Activated B cell treated with CpG ODN at 0.5 μM for 24 hours (primary cell): Measurements from ENCODE around the gene BAZ2B. TPM values are rescaled to one million over a fixed set of nuclear protein-coding genes. Genes with fewer than 3 reads are reported as not detected.

Experiments used
- ATAC-seq: fragments of 200-7000 bp; cut with Tn5 transposase; one replicate; pipeline ENCODE4 v1.10.0; 2021; ENCODE audit warnings: low read depth, mild to moderate bottlenecking, moderate library complexity
- CTCF ChIA-PET: fragments of 350-600 bp; sonication (Branson Sonifier 250); formaldehyde crosslinking; loops from one replicate; lab custom pipeline; 2021; ENCODE audit warnings: antibody characterized with exemption; lab: Charles Lee
- POLR2A ChIA-PET: fragments of 350-600 bp; sonication (Branson Sonifier 250); formaldehyde crosslinking; loops from one replicate; lab custom pipeline; 2021; ENCODE audit warnings: antibody characterized with exemption; lab: Charles Lee
- DNase-seq: peaks from one replicate; pipeline ENCODE4 v3.0.0; 2022
- H3K27ac Mint-ChIP-seq: one replicate; pipeline ENCODE4 v1.8.0; 2020; ENCODE audit warnings: mixed read lengths
- H3K27me3 Mint-ChIP-seq: one replicate; pipeline ENCODE4 v1.8.0; 2021; ENCODE audit warnings: mixed read lengths
- H3K36me3 Mint-ChIP-seq: one replicate; pipeline ENCODE4 v1.8.0; 2021; ENCODE audit warnings: low read depth, mixed read lengths
- H3K4me1 Mint-ChIP-seq: one replicate; pipeline ENCODE4 v1.8.0; 2021; ENCODE audit warnings: mixed read lengths
- H3K4me3 Mint-ChIP-seq: one replicate; pipeline ENCODE4 v1.8.0; 2020; ENCODE audit warnings: mild to moderate bottlenecking, mixed read lengths
- H3K9me3 Mint-ChIP-seq: one replicate; pipeline ENCODE4 v1.8.0; 2020; ENCODE audit warnings: mixed read lengths
- intact Hi-C: fragments of 100-400 bp; cut with micrococcal nuclease; formaldehyde crosslinking; loops from one replicate; pipeline ENCODE4 v1.15.1; 2024
- total RNA-seq: library from RNA; stranded (reverse); gene quantifications from 2 replicates; pipeline ENCODE4 v1.2.3, GENCODE V29; 2022
- TF ChIP-seq, protein P1 (sequence below): fragments of 200-600 bp; IDR thresholded peaks from one replicate; pipeline ENCODE4 v1.8.0; 2022; ENCODE audit warnings: antibody characterized with exemption, mild to moderate bottlenecking

BAZ2B gene
- total RNA-seq, 1 donor from 2014 or later, result 22.0 TPM

DNA sequence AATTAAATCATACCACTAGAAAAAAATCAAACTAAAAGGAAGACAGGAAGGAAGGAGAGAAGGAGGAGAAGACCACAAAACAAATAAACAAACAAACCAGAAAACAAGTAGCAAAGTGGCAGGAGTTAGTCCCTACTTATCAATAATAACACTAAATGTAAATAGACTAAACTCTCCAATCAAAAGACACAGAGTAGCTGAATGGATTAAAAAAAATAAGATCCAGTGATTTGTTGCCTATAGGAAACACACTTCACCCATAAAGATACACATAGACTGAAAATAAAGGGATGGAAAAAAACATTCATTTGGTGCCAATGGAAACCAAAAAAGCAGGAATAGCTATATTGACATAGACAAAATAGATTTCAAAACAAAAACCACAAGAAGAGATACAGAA is 23.4 kb upstream of the BAZ2B start:
- intact Hi-C loops, result no loop called here

DNA sequence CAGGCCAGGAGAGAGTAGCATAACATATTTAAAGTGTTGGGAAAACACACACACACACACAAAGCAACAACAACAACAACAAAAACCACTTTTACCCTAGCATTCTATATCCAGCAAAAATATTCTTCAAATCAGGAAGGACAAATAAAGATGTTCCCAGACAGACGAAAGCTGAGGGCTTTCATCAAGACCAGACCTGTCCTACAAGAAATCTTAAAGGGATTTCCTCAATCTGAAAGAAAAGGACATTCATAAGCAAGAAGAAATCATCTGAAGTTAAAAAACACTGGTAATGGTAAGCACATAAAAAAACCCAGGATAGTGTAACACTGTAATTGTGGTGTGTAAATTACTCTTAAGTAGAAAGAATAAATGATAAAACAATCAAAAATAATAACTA is 22.7 kb upstream of the BAZ2B start:
- ATAC-seq, result no peak
- H3K9me3 Mint-ChIP-seq, result peaks cover 24% of the 10 kb centered on the region
- peaks cover 2% of the 10 kb centered on the region for H3K36me3 Mint-ChIP-seq
- ChIA-PET POLR2A (no interaction called here), CTCF (interaction anchor here (1.4 kb wide), 1 partner anchor 73 kb away, joined by 3 read pairs; the partner anchor contains the start of gene MARCHF7)
- no peaks in the 10 kb centered on the region for H3K27me3 Mint-ChIP-seq
- intact Hi-C loops, result no loop called here
- no peaks in the 10 kb centered on the region for H3K4me1 Mint-ChIP-seq
- H3K4me3 Mint-ChIP-seq, result no peak overlapping the region
- no peak overlapping the region for H3K27ac Mint-ChIP-seq
- TF ChIP-seq, protein P1, sequence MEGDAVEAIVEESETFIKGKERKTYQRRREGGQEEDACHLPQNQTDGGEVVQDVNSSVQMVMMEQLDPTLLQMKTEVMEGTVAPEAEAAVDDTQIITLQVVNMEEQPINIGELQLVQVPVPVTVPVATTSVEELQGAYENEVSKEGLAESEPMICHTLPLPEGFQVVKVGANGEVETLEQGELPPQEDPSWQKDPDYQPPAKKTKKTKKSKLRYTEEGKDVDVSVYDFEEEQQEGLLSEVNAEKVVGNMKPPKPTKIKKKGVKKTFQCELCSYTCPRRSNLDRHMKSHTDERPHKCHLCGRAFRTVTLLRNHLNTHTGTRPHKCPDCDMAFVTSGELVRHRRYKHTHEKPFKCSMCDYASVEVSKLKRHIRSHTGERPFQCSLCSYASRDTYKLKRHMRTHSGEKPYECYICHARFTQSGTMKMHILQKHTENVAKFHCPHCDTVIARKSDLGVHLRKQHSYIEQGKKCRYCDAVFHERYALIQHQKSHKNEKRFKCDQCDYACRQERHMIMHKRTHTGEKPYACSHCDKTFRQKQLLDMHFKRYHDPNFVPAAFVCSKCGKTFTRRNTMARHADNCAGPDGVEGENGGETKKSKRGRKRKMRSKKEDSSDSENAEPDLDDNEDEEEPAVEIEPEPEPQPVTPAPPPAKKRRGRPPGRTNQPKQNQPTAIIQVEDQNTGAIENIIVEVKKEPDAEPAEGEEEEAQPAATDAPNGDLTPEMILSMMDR, result no peak
- DNase-seq, result no peak

More for the DNA sequence above, 23.4 kb upstream of the BAZ2B start:
- Mint-ChIP-seq H3K4me3 (no peak overlapping the region), H3K9me3 (peaks cover 26% of the 10 kb centered on the region), H3K36me3 (peaks cover 2% of the 10 kb centered on the region), H3K27me3 (no peaks in the 10 kb centered on the region), H3K27ac (no peak overlapping the region), H3K4me1 (no peaks in the 10 kb centered on the region)
- ATAC-seq (no peak), DNase-seq (no peak)
- TF ChIP-seq, protein P1, result no peak
- ChIA-PET CTCF (no interaction called here), POLR2A (no interaction called here)

DNA sequence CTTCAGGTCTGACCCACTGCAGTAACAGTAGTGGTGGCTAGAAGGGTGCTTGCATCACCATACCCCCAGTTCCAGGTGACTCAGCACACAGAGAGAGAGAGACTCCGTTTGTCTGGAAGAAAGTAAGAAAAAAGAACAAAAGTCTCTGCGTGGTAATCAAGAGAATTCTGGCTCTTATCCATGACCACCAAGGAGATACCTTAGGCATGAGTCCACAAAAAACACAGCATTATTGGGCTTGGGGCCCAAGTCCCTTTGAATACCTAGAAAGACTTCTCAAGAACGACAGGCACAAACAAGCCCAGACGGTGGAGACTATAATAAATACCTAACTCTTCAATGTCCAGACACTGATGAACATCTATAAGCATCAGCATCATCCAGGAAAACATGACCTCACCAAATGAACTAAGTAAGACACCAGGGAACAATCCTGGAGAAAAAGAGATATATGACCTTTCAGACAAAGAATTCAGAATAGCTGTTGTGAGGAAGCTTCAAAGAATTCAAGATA is 21.7 kb upstream of the BAZ2B start:
- TF ChIP-seq, protein P1, result no peak
- Mint-ChIP-seq H3K27me3 (no peaks in the 10 kb centered on the region), H3K36me3 (peaks cover 2% of the 10 kb centered on the region)

DNA sequence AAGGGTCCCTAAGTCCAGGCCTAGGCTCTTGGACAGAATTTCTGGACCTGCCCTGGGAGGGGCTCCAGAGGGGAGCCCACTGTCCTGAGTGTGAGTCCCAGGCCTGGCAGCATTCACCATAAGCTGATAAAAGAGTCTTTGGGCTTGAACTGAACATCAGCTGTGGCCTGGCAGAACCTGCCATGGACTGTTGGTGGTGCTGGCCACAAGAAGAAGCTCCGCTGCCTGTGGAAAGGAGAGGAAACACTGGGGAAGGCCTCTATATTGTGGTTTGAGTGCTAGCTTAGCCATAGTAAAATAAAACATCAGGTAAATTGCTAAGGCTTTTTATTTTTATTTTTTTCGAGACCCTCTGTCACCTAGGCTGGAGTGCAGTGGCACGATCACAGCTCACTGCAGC is 20.9 kb upstream of the BAZ2B start:
- ChIA-PET CTCF (no interaction called here), POLR2A (no interaction called here)
- Mint-ChIP-seq H3K36me3 (peaks cover 2% of the 10 kb centered on the region), H3K4me3 (no peak overlapping the region), H3K4me1 (no peaks in the 10 kb centered on the region), H3K27ac (no peak overlapping the region), H3K9me3 (peaks cover 24% of the 10 kb centered on the region), H3K27me3 (no peaks in the 10 kb centered on the region)
- intact Hi-C loops, result no loop called here
- no peak for ATAC-seq
- no peak for DNase-seq
- TF ChIP-seq, protein P1, result no peak

More for the DNA sequence above, 21.7 kb upstream of the BAZ2B start:
- DNase-seq (no peak), ATAC-seq (no peak)
- ChIA-PET CTCF (interaction anchor here (1.4 kb wide), 1 partner anchor 74 kb away, joined by 3 read pairs; the partner anchor contains the start of gene MARCHF7), POLR2A (no interaction called here)
- no peaks in the 10 kb centered on the region for H3K4me1 Mint-ChIP-seq
- H3K9me3 Mint-ChIP-seq, result peaks cover 24% of the 10 kb centered on the region
- no peak overlapping the region for H3K4me3 Mint-ChIP-seq
- intact Hi-C loops, result no loop called here
- no peak overlapping the region for H3K27ac Mint-ChIP-seq

DNA sequence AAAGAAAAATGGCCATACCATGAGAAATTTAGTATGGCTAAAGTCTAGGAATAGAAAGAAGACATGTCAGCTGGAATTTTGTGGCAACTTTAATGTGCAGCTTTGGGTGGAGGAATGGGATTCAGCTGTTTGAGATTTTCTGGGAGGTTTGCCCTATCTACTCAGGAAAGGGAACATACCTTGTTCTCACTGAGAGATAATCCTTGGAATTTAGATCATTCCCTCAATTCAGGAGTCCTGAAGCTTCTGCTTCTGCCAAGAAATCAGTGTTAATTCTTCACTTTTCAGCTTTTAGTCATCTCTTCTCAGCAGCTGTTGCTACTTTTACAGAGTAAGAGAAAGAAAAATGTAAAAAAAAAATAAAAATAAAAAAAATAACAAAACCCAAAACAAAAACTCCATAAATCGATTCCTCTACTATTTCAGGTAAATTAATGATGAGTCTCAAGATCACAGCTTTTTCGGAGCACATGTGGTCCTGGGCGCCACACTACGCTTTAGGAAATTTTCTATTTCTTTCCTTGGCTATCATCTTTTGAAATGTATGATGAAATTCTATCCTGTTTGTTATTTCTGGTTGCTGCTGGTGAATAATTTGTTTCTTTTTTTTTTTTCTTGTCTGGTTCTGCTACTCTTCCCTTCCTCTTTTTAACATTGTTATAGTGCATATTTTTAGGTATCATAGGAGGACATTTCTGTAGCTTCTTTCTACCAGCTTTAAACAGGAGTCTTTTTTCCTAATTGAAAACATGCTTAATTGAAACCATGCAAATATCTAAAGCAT is 18.9 kb upstream of the BAZ2B start:
- ChIA-PET CTCF (no interaction called here), POLR2A (no interaction called here)
- ATAC-seq (no peak), DNase-seq (no peak)
- no peaks in the 10 kb centered on the region for H3K4me1 Mint-ChIP-seq
- H3K4me3 Mint-ChIP-seq, result no peak overlapping the region
- TF ChIP-seq, protein P1, result no peak
- H3K9me3 Mint-ChIP-seq, result peaks cover 19% of the 10 kb centered on the region
- no peak overlapping the region for H3K27ac Mint-ChIP-seq
- peaks cover 2% of the 10 kb centered on the region for H3K36me3 Mint-ChIP-seq
- H3K27me3 Mint-ChIP-seq, result no peaks in the 10 kb centered on the region
- intact Hi-C loops, result no loop called here
